ENCODE data around the gene PLOD3. TPM values are rescaled to one million over a fixed set of nuclear protein-coding genes. Genes with fewer than 3 reads are reported as not detected.

PLOD3 gene
- total and polyA plus RNA-seq, 9 donors, result 14.2 to 51.9 (median 38.5) TPM

GRCh38 chr7:101156277-101156676, 61.1 kb downstream of the PLOD3 start:
- intact Hi-C loops (cut with DNase I), result no loop called here
- Histone ChIP-seq H3K27me3 (no peaks in the 10 kb centered on the region), H3K9me3 (no peaks in the 10 kb centered on the region), H3K4me1 (ENCODE audit: insufficient read depth) (peaks cover 10% of the 10 kb centered on the region), H3K27ac (no peak overlapping the region), H3K4me3 (no peak overlapping the region), H3K36me3 (no peaks in the 10 kb centered on the region)
- WGBS, 3 donors, result 73% methylated on average over 6 of the region's 6 CpGs
- TF ChIP-seq EP300 (IDR thresholded peaks at IDR 0.05) (no peak), POLR2A (IDR thresholded peaks at IDR 0.05) (no peak)
- TF ChIP-seq, protein P1, sequence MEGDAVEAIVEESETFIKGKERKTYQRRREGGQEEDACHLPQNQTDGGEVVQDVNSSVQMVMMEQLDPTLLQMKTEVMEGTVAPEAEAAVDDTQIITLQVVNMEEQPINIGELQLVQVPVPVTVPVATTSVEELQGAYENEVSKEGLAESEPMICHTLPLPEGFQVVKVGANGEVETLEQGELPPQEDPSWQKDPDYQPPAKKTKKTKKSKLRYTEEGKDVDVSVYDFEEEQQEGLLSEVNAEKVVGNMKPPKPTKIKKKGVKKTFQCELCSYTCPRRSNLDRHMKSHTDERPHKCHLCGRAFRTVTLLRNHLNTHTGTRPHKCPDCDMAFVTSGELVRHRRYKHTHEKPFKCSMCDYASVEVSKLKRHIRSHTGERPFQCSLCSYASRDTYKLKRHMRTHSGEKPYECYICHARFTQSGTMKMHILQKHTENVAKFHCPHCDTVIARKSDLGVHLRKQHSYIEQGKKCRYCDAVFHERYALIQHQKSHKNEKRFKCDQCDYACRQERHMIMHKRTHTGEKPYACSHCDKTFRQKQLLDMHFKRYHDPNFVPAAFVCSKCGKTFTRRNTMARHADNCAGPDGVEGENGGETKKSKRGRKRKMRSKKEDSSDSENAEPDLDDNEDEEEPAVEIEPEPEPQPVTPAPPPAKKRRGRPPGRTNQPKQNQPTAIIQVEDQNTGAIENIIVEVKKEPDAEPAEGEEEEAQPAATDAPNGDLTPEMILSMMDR (IDR thresholded peaks at IDR 0.05), result no peak
- no peak for DNase-seq

Small RNAs within 50 kb of the gene (microRNA-seq; reads per million reads assigned to microRNA genes)
- 0 to 0.32 (median 0) reads per million in 3 donors for gene MIR4653

Small RNAs within 50 kb of the gene (small RNA-seq; reads per million reads assigned to genes)
- gene MIR4653, result not detected

Other genes with a start within 250 kb of the PLOD3 start
- 1 to 10 TPM in 1 of 7 donors, under 1 TPM in 4, not detected in 2; 0.24 to 2.2 (median 0.62) TPM for gene MUC12, start 248.0 kb downstream of the PLOD3 start, total RNA-seq
- 1 to 10 TPM in 1 of 2 donors, under 1 TPM in 1; 0.22 to 1.9 TPM for gene MUC12, start 248.0 kb downstream of the PLOD3 start, polyA plus RNA-seq
- gene MUC17, start 197.5 kb downstream of the PLOD3 start, total RNA-seq, result 1 to 10 TPM in 1 of 7 donors, not detected in 6; 3.3 TPM
- gene MUC17, start 197.5 kb downstream of the PLOD3 start, polyA plus RNA-seq, result not detected
- gene TRIM56, start 132.1 kb downstream of the PLOD3 start, total RNA-seq, result 10 to 100 TPM; 18.2 to 77.4 (median 48.5) TPM
- 10 to 100 TPM; 19.4 to 27.5 TPM for gene TRIM56, start 132.1 kb downstream of the PLOD3 start, polyA plus RNA-seq
- gene SERPINE1, start 90.5 kb downstream of the PLOD3 start, total RNA-seq, result 10 to 100 TPM in 6 of 7 donors, 1 to 10 TPM in 1; 4.0 to 81.6 (median 20.9) TPM
- gene SERPINE1, start 90.5 kb downstream of the PLOD3 start, polyA plus RNA-seq, result 10 to 100 TPM; 13.1 to 19.9 TPM
- gene AP1S1, start 63.1 kb downstream of the PLOD3 start, total RNA-seq, result 10 to 100 TPM; 17.4 to 32.0 (median 25.5) TPM
- 10 to 100 TPM; 35.2 to 54.9 TPM for gene AP1S1, start 63.1 kb downstream of the PLOD3 start, polyA plus RNA-seq
- gene VGF, start 52.0 kb downstream of the PLOD3 start, total RNA-seq, result under 1 TPM in 1 of 7 donors, not detected in 6; 0.20 TPM
- under 1 TPM in 1 of 2 donors, not detected in 1; 0.04 TPM for gene VGF, start 52.0 kb downstream of the PLOD3 start, polyA plus RNA-seq
- gene NAT16, start 37.3 kb downstream of the PLOD3 start, total RNA-seq, result not detected
- gene NAT16, start 37.3 kb downstream of the PLOD3 start, polyA plus RNA-seq, result not detected
- under 1 TPM in 1 of 7 donors, not detected in 6; 0.24 TPM for gene MOGAT3, start 16.5 kb downstream of the PLOD3 start, total RNA-seq
- not detected for gene MOGAT3, start 16.5 kb downstream of the PLOD3 start, polyA plus RNA-seq
- gene ZNHIT1, start 584 bp upstream of the PLOD3 start, total RNA-seq, result 10 to 100 TPM; 36.2 to 84.4 (median 43.5) TPM
- gene ZNHIT1, start 584 bp upstream of the PLOD3 start, polyA plus RNA-seq, result 10 to 100 TPM; 27.6 to 59.7 TPM
- gene CLDN15, start 20.2 kb upstream of the PLOD3 start, total RNA-seq, result 100 to 1,000 TPM in 1 of 7 donors, 10 to 100 TPM in 4, 1 to 10 TPM in 2; 9.0 to 225 (median 11.7) TPM
- 10 to 100 TPM in 1 of 2 donors, 1 to 10 TPM in 1; 3.6 to 14.6 TPM for gene CLDN15, start 20.2 kb upstream of the PLOD3 start, polyA plus RNA-seq
- gene FIS1, start 27.5 kb upstream of the PLOD3 start, total RNA-seq, result 100 to 1,000 TPM; 146 to 262 (median 178) TPM
- 100 to 1,000 TPM in 1 of 2 donors, 10 to 100 TPM in 1; 83.2 to 234 TPM for gene FIS1, start 27.5 kb upstream of the PLOD3 start, polyA plus RNA-seq
- gene IFT22, start 104.2 kb upstream of the PLOD3 start, total RNA-seq, result 10 to 100 TPM; 21.8 to 50.0 (median 27.8) TPM
- 10 to 100 TPM; 27.4 to 61.3 TPM for gene IFT22, start 104.2 kb upstream of the PLOD3 start, polyA plus RNA-seq
- gene COL26A1, start 145.3 kb upstream of the PLOD3 start, total RNA-seq, result 1 to 10 TPM in 2 of 7 donors, under 1 TPM in 5; 0.28 to 2.3 (median 0.42) TPM
- gene COL26A1, start 145.3 kb upstream of the PLOD3 start, polyA plus RNA-seq, result under 1 TPM; 0.17 to 0.38 TPM